ENCODE results near the gene CGB2. TPM values are rescaled to one million over a fixed set of nuclear protein-coding genes. Genes with fewer than 3 reads are reported as not detected.
"Not testable (repeated sequence)": the region's sequence is repeated elsewhere in the genome, so short reads cannot be mapped to it uniquely, and the experiment has no call there.

The CGB2 gene
- total RNA-seq, 1 experiment from 2014 or later: not detected

GRCh38 chr19:49010453-49010852 is 21.2 kb upstream of the CGB2 start:
- DNase-seq (ENCODE audit: low read depth): no peak

GRCh38 chr19:49011194-49011593 is 20.5 kb upstream of the CGB2 start:
- DNase-seq (ENCODE audit: low read depth): no peak

- peak; percentile 23 for DNase-seq (ENCODE audit: low read depth)
These were observed 17.4 kb upstream of the CGB2 start for GRCh38 chr19:49014123-49014869.

GRCh38 chr19:49014870-49015255 is 16.8 kb upstream of the CGB2 start:
- DNase-seq (ENCODE audit: low read depth): no peak

- no peak for DNase-seq (ENCODE audit: low read depth)
These were observed 15.4 kb upstream of the CGB2 start for GRCh38 chr19:49016067-49016839.

- DNase-seq (ENCODE audit: low read depth): no peak
These were observed 14.5 kb upstream of the CGB2 start, which contains the start of gene LHB for GRCh38 chr19:49017041-49017665. Gene LHB, minus strand, starts transcription at chr19:49017091. Its CDS starts 10 bp downstream, at chr19:49017081.

GRCh38 chr19:49017666-49018351 is 13.9 kb upstream of the CGB2 start:
- DNase-seq (ENCODE audit: low read depth): peak; percentile 55

- DNase-seq (ENCODE audit: low read depth): not testable (repeated sequence)
These were observed 13.1 kb upstream of the CGB2 start for GRCh38 chr19:49018388-49019241.

- peak; percentile 62 for DNase-seq (ENCODE audit: low read depth)
These were observed 12.3 kb upstream of the CGB2 start for GRCh38 chr19:49019242-49019932.

GRCh38 chr19:49020342-49020741 is 11.3 kb upstream of the CGB2 start:
- no peak for DNase-seq (ENCODE audit: low read depth)

GRCh38 chr19:49020931-49021895 is 10.5 kb upstream of the CGB2 start:
- peak; percentile 70 for DNase-seq (ENCODE audit: low read depth)

- DNase-seq (ENCODE audit: low read depth): no peak
These were observed 9.6 kb upstream of the CGB2 start for GRCh38 chr19:49022116-49022515.

GRCh38 chr19:49024233-49024632 is 7.5 kb upstream of the CGB2 start, which contains the start of gene CGB3:
Gene CGB3, minus strand, starts transcription at chr19:49024333. Its CDS starts 362 bp downstream, at chr19:49023971.
- DNase-seq (ENCODE audit: low read depth): not testable (repeated sequence)

- not testable (repeated sequence) for DNase-seq (ENCODE audit: low read depth)
These were observed 6.6 kb upstream of the CGB2 start for GRCh38 chr19:49025088-49025487.

- DNase-seq (ENCODE audit: low read depth): not testable (repeated sequence)
These were observed 6.1 kb upstream of the CGB2 start for GRCh38 chr19:49025599-49025998.

GRCh38 chr19:49028686-49029085 is 3.0 kb upstream of the CGB2 start:
- DNase-seq (ENCODE audit: low read depth): not testable (repeated sequence)

- not testable (repeated sequence) for DNase-seq (ENCODE audit: low read depth)
These were observed 1.9 kb upstream of the CGB2 start for GRCh38 chr19:49029749-49030148.

GRCh38 chr19:49030323-49030722 is 1.4 kb upstream of the CGB2 start:
- not testable (repeated sequence) for DNase-seq (ENCODE audit: low read depth)

GRCh38 chr19:49036815-49037214 is 5.1 kb downstream of the CGB2 start, which contains the start of gene CGB1:
Gene CGB1, minus strand, starts transcription at chr19:49036895. Its CDS starts 184 bp downstream, at chr19:49036711.
- DNase-seq (ENCODE audit: low read depth): not testable (repeated sequence)

Measured in RPMI7951 (cell line).